G401 (cell line): ENCODE results near the gene ADAMTS17. TPM values are rescaled to one million over a fixed set of nuclear protein-coding genes. Genes with fewer than 3 reads are reported as not detected.

Experiments
- DNase-seq: peaks from one replicate; pipeline ENCODE4 v3.0.0-alpha.2; 2015; ENCODE audit warnings: low spot score
- in situ Hi-C: cut with HindIII; loops from 2 replicates; pipeline ENCODE4 v1.10.0; 2016; ENCODE audit warnings: low sequenced_read_pairs, mixed read lengths
- total RNA-seq: library from RNA; depleted of rRNA; stranded (reverse); fragments of >200 nt; shearing (Covaris generic); gene quantifications from 2 replicates; pipeline ENCODE4 v1.2.3, GENCODE V29; 2014

Gene ADAMTS17
- total RNA-seq, 1 experiment from 2014 or later: 1.3 TPM

DNA sequence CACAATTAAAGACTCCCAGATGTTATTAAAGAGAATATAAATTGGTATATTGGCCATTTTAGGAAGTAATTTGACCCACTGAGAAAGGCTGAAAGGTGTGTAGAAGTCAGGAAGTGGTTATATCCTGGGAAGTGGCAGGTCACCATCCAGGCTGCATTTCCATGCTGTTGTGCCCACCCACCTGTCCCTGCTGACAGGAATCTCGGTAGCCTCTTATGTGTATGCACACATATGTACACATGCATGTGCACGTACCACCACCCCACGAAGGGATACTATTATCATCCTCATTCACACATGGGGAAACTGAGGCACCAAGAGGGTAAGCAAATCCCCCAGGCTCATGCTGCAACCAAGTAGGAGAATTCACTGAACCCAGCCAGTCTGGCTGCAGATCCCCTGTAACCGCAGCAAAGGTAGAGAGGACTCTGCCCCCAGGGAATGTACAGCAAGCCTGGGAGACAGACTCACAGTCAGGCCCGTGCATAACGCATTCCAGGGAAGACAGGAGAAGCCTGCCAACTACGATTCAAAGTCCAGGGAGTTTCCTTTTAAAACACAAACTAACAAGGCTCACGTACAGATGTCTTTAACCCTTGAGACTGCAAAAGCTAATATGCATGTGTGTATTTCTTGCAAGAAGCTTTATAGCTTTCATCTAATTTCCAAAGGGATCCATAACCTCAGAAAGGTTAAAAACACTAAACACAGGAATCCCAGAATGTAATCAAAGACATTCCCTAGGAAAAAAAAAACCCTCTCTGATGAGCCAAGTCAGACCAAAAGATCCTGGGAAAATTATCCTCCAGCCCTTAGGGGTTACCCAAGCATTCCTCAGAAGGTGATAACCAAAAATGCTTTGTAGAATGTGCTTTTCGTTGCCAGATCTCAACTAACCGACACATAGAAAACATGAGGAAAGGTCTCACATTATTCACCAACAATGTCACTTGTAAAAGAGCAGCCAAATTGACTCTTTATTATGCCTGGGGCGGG, 129.6 kb downstream of the ADAMTS17 start:
- DNase-seq: no peak

DNA sequence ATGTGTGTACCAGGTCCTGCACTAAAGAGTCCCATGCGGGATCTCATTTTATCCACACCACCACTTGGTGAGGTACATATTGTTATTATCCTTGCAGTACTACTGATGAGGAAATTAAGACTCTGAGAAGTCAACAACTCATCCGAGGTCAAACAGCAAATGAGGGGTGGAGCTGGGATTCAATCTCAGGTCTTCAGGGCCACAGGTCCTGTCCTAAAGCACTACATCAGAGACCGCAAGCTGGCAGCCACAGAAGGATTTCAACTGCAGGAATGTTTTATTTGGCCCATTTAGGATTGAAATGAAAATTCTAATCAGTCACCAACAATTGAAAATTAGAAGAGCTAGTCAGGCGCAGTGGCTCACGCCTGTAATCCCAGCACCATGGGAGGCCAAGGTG, 131.4 kb downstream of the ADAMTS17 start:
- DNase-seq: no peak
- in situ Hi-C loops: no loop called here

More for the DNA sequence above, 129.6 kb downstream of the ADAMTS17 start:
- in situ Hi-C loops: no loop called here

DNA sequence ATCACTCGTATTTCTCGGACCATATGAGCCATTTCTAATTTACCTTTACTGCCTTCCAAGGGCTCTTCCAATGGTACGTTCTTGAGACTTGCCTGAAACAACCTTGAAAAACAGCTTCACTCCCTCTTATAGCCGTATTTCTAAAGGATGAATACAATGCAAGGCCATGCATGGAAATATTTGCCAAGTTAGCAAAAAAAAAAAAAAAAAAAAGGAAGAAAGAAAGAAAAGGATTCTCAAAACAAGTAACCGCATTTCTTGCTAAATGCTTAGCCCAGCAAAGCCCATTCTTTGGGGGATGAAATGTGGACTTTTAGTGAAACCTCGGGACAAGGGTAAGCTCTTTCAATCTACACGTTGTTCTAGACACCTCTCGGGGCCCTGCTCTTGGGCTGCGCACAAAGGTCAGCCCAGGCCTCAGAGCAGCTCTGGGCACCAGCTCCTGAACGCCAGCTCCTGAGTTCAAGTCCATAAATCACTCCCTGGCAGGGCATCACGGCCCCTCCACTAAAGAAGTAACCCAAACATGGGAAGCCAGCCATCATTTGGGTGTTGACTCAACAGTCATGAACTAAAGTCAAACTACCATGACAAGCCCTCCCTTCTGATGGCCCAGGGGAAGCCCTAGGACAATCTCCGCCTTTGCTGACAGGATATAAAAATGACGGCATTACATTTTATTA, 132.7 kb downstream of the ADAMTS17 start:
- no peak for DNase-seq
- in situ Hi-C loops: no loop called here

DNA sequence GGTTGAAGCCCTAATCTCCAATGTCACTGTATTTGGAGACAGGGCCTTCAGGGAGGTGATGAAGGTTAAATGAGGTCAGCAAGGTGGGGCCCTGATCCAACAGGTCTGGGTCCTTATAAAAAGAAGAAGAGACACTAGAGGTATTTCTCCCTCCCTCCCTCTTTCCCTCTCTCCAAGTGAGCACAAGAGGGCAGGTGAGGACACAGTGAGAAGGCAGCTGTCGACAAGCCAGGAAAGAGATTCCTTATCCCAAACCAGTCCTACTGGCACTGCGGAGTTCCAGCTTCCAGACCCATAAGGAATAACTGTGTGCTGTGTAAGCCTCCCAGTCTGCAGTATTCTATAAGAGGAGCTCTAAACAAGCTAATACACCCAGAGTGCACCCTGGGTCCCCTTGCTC, 134.7 kb downstream of the ADAMTS17 start:
- DNase-seq: no peak
- in situ Hi-C loops: no loop called here

DNA sequence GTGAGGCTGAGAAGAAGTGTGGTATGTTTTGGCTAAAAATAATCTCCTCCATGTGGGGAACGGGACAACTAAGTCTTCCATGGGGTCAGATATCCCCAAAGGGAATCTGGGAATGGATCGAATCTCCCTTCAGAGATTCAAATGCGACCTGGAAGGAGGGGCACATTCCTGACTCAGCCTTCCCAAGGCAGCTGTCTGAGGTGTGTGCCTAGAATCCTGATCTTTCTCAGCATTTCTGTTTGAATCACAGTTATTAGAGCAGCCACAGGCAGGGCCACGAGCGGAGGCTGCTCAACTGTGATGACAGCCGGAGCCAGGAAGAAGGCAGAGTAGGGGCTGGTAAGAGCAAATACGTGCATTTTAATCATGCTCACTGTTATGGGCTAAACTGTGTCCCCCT, 135.1 kb downstream of the ADAMTS17 start:
- no peak for DNase-seq
- in situ Hi-C loops: no loop called here

DNA sequence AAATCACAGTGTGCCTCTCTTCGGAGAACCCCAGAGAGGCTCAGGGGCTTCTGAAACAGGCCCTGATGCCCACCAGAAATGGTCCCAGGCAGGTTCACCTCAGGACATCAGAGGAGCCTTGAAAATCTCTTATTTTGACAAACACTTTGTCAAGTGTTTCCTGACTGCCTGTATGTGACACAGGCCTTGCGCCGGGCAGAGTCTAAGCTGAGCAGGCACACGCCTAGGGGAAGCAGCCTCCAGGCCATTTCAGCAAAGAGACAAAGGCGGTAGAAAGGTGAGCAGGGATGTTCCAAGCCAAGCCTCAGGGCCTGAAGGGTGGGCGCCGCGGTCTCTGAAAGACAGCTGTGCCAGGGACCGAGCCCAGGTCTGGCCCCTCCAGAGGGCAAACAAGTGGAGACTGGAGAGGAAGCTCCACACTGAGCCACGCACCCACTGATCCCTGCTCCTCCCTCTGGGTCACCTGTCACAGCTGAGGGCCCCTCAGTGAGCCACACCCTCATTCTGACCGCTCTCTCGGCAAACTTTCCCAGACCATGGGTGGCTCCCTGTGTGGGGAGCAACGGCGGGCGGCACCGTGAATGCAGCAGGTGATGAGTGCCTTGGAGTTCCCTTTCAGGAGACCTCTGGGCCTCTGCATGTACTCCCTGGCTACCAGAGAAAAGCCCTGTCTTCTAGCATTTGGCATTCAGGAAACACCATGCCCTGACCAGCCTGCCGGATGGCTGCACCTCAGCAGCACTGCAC, 136.1 kb downstream of the ADAMTS17 start:
- DNase-seq: no peak
- in situ Hi-C loops: no loop called here

DNA sequence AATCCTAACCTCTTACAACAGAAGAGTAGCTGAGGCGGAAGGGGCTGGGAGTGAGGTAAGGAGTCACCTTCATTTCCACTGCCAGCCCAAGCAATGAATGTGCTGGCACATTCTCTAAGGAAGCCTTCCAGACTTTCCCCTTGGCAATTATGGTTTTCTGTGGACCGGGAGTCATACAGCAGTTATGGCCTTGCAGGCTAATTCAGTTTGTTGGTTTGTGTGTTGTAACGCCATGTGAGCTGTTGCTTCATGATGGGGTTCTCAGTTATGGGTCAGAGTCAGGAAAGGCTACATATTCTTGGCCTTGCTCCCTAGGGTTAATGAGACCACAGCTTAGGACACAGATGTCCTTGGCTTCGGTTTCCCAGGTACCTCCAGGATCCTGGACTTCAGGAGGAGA, 137.0 kb downstream of the ADAMTS17 start:
- in situ Hi-C loops: no loop called here
- DNase-seq: no peak

DNA sequence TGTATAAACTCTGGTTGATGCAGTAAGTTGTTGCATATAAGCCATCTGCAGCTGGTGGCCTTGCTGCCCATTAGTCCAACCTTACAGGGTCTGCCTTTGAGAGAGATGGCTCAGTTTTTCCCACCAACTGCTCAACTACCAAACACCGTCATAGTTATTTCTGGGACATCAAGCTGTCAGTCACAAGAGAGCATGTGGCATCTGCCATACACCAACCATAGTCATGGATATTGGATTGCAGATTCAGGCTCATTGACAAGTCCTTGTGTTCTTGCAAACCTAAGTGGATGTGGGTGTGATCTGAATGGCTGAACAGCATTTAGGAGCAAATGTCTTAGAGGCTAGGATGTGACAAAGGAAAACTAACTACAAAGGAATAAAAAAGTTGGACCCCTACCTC, 137.6 kb downstream of the ADAMTS17 start:
- in situ Hi-C loops: no loop called here
- DNase-seq: no peak

DNA sequence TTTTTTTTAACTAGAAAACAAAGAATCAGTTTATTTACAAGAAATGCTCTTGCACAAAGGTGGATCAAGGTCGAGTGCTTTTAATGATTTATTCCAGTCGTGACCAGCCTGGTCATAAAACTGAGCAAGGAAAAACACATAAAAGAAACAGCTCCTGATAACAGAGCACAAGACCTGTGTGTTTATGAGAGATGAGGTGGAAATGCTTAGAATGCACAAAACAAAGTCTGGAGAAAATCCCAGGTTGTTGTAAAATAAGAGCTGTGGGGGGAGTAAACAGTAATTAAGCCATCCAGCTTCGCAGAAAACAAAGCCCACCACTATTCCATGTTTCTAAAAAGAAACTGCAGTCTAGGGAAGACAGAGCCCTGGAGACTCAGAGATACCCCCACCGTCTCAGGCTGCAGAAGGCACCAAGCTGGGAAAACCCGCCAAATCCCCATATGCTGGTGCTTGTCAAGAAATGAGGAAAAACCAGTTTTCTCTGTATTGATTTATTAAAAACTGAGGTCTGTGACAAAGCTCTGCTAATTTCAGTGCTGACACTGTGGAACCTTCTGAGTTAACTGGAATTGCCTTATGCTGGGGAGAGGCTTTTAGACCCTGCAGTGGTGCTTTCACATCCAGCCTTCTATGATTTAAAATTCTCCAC, 139.3 kb downstream of the ADAMTS17 start:
- DNase-seq: no peak
- in situ Hi-C loops: no loop called here

DNA sequence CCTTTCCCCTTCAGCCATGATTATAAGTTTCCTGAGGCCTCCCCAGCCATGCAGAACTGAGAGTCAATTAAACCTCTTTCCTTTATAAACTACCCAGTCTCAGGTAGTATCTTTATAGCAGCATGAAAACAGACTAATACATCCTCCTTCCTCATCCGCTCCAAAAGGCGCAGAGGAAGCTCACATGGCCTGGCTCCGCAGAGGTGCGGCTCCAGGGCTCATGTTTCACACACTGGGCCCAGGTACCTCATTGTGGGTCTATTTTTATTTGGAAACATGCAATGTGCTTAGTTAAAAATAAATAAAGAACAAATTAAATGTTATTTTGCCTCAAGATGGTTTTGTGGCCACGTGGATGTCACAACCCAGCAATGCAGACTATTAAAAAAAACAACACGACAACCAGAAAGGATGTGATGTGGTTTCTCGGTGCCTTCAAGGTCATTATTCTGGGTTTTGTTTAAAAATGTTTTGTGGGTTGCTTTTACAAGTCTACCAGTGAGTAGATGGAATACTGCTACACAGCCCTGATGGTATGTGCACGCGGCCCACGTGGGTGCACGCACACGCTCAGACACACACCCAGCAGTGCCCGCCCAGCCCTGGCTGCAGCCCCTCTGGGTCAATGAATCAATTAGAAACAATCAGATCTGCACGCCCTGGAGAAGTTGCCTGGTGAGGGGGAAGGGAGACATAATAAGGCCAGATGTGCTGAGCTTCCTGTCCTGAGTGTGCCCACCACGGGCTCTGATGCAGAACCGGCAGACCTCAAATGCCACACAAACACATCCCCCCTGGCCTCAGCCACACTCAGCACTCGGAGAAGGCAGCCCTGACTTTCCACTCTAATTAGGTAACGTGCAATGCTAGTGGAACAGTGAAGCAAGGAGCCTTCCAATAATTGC, 140.1 kb downstream of the ADAMTS17 start:
- DNase-seq: no peak
- in situ Hi-C loops: no loop called here

DNA sequence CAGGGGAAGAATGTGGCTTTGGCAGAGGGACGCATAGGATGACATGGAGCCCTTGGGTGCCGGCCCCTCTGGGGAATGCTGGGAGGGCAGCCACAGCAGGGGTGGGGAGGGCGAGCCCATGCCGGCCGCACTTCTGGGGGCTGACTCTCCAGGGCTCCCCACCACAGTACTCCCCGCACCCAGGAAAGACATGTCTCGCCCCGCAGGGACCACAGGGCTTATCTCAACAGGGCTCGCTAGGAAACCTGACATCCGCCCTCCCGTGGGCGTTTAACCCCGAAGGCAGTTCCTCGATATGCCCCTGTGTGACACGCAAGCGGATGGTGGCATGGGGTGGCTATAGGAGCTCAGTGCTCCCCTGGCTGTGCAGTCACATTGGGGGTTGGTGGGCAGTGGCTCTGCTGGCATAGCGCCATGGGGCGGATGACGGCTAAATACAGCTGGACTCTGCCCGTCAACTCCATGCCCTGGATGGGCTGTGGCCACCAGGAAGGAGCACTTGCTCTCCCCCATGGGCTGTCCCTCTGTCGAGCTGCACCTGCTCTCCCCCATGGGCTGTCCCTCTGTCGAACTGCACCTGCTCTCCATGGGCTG, 141.4 kb downstream of the ADAMTS17 start:
- in situ Hi-C loops: no loop called here

DNA sequence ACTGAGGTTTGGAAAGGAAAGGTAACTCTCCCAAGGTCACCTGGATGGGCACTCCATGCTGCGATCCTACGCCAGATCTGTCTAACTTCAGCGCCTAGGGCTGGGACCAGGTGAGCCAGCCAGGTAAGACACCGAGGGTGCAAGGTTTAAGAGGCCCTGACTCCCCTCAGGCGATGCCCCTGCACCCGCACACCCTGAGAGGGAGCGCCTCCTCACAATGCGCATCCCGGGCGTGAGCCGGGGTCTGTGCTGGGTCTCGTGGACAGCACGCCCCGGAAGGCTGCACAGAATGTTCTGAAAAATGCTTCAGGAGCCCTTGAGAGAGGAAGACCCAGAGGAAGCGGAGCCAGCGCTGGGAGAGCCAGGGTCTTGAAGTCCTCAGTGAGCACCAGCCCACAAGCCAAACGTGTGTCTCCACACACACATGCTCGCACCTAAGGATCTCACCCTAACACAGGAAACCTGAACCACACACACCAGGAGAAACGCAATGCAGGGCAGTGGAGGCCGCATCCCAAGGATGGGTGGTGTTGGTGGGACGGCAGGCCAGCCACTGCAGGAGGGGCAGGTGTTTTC, 142.0 kb downstream of the ADAMTS17 start:
- in situ Hi-C loops: no loop called here
- DNase-seq: no peak

More for the DNA sequence above, 141.4 kb downstream of the ADAMTS17 start:
- DNase-seq: no peak

DNA sequence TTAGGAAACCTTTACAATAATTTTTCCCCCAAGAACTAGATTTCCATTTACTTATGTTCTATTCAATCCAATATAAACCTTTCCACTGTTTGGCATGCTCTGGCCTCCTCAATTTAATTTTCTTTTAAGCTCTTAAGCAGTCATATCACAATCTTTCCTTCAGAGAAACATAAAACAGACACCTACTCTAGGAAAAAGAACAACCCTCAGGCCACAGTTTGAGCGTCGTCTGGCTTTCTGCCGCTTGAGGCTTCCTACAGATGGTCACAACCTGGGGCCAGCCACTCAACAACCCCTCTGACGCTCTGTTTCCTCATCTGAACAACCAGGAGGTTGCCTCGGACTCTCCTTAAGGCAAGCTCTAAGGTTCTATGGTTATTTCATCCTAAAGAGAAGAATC, 143.3 kb downstream of the ADAMTS17 start:
- in situ Hi-C loops: no loop called here
- DNase-seq: no peak

DNA sequence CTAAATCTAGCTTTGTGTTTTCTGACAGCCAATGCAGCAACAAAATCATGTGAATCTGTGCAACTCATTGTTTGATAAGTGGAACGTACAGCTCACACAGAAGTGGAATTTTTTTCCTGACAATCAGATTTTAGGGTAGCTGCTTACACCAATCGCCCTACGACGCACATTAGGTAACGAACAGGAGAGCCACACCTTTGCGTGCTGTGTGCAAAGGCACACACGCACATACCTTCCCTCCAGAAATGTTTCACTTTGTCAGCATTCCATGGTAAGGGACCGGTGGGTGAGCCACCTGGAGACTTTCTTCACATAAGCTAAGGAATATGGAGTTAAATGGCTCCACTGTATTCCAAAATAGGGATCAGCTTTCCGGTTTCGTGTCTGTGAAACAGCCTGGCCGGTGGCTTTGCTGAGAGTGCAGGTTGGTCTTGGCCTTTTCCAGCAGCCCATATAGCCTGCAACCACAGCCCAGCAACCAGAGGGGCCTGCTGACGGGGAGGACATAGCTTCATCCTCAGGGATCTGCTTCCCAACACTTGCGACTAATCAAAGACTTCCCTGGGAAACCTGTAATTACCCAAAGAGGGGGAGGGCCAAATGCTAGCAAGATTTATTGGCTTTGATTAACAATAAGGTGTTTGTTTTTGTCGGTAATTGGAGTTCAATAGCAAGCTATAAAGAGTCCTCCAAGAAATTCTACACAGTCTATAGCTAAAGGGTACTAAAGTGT, 145.3 kb downstream of the ADAMTS17 start:
- in situ Hi-C loops: no loop called here
- no peak for DNase-seq

DNA sequence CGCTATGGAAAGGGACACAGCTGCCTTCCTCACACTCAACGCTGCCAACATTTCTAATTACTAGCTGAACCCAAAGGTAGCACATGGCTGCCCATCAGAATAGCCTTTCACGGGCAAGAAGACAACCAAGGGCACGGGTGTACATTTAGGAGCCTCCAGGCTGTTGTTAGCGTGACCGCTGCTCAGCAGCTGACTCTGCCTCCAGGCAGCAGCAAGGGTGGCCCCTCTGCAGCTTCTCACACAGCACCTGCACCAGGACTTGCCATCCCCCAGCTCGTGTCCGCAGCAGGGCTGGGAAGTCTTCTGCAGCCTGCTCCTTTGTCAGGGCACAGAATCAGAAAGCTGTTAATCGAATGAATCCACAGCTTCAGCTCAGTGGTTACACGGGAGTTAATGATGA, 146.8 kb downstream of the ADAMTS17 start:
- in situ Hi-C loops: no loop called here
- no peak for DNase-seq

DNA sequence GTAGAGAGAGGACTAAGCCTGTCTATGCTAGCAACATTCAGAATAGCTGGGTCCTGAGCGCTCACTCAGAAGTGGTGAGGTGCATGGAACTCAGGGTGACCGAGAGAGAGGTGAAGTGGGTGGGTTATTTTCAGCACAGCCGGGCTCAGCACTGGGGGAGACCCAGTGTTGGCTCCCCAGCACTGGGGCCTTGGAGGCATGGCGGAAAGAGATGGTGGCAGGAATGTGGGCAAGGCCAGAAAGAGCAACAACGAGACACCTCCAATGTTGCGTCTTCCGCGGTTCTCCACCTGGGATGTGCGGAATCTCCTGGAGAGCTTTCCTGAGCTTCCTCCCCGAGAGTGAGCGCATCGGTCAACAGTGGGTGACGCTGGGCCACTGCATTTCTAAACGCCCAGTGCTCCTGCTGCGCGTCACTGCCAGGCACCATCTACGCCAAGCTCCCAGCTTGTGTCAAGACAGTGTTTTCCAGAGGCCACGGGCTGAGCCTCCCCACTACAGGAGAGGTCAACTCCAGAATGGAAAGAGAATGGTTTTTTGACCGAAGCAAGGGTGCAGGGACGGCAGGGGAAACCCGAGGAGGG, 148.4 kb downstream of the ADAMTS17 start:
- DNase-seq: no peak
- in situ Hi-C loops: no loop called here
